ENCODE measurements around the gene LEF1. TPM values are rescaled to one million over a fixed set of nuclear protein-coding genes. Genes with fewer than 3 reads are reported as not detected.

Gene LEF1
- polyA plus RNA-seq, 1 donor (not counting 4 experiments of a cell fraction or from before 2014, with no cell fraction given) = 1.5 TPM

GRCh38 chr4:108168160-108168670 lies 517 bp downstream of the LEF1 start:
- DNase-seq (ENCODE audit: low read depth, low spot score) = no peak
- Histone ChIP-seq H3K27ac (ENCODE audit: control insufficient read depth, insufficient read depth, low read length) (no peak overlapping the region), H2AFZ (ENCODE audit: control insufficient read depth, low read length) (peak overlapping the region; percentile 60), H3K9me1 (ENCODE audit: control insufficient read depth, extremely low read depth, insufficient read depth, low read length) (no peaks in the 10 kb centered on the region), H3K9ac (ENCODE audit: control insufficient read depth, extremely low read depth, insufficient read depth, low read length) (no peak overlapping the region), H3K4me2 (ENCODE audit: control insufficient read depth, extremely low read depth, insufficient read depth, low read depth, low read length) (peak overlapping the region; percentile 76), H3K9me3 (ENCODE audit: control insufficient read depth, low read depth, low read length) (no peaks in the 10 kb centered on the region), H3K4me1 (ENCODE audit: control insufficient read depth, extremely low read depth, insufficient read depth, low read length) (peaks cover 3% of the 10 kb centered on the region), H3K27me3 (ENCODE audit: control insufficient read depth, extremely low read depth, insufficient read depth, low read length) (peaks cover 85% of the 10 kb centered on the region), H3K79me2 (ENCODE audit: control insufficient read depth, insufficient read depth, low read length) (no peaks in the 10 kb centered on the region), H3K4me3 (ENCODE audit: control insufficient read depth in 2 of 3, extremely low read depth in 1 of 3, insufficient read depth in 2 of 3, low read depth in 1 of 3, low read length in 3 of 3) (peak overlapping the region; percentile 33 to 74 (median 50)), H3K36me3 (ENCODE audit: control insufficient read depth in 2 of 2, extremely low read depth in 1 of 2, insufficient read depth in 2 of 2, low read length in 2 of 2) (no peaks in the 10 kb centered on the region), H4K20me1 (ENCODE audit: control insufficient read depth, extremely low read depth, insufficient read depth, low read length) (no peaks in the 10 kb centered on the region)
- TF ChIP-seq CTCF (optimal IDR thresholded peaks at IDR 0.05 in 1 of 3, IDR thresholded peaks at IDR 0.05 in 1 of 3, conservative IDR thresholded peaks at IDR 0.05 in 1 of 3; ENCODE audit: extremely low read depth in 1 of 3, insufficient read depth in 2 of 3, low read length in 3 of 3) (no peak), EZH2 (IDR thresholded peaks at IDR 0.05; ENCODE audit: low read length) (peak; percentile 76)
- dilution Hi-C loops (cut with MboI; ENCODE audit: extremely low pct_ligation_motif_present, low sequenced_read_pairs) = no loop called here
- no peak for FAIRE-seq

DNA sequence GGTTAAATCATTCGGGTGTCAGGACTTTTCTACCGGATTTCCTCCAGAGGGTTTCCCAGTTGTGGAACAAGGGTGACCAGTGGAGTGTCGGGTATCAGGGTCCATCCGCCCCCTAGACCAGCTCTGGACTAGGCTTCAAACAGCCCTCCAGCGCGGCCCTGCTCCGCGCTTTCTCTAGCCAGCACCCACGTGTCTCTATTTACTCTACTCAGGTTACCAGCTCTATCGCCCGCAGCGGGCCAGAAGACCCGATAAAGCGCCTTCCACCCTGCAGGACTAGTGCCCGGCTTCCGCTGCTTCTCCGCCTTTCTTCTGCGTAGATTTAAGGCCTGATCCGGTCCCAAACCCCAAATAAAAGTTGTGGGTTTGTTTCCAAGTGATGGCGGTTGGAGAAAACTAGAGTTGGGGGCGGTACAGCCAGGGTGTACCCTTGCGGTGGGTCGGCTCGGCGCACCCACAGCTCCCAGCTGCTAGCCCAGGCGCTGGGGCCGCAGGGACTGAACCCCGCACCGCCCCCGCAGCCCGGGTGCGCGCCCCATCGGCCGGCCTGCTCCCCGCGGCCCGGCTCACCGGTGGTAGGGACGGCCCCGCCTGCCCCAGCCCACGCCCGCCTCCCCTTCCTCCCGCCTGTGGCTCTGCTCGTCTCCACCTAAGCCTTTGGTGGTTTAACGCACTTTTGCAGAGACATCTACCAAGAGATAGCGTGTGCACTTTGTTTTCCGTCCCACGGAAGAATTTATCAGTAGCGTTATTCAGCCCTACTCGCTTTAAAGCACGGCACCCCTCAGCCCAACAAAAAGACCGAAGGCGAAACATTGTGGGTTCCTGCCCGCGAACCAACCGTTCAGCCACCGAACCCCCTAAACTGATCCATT lies 2.1 kb downstream of the LEF1 start:
- FAIRE-seq (no peak), DNase-seq (ENCODE audit: low read depth, low spot score) (no peak)
- Histone ChIP-seq H3K4me1 (ENCODE audit: control insufficient read depth, extremely low read depth, insufficient read depth, low read length) (no peaks in the 10 kb centered on the region), H3K9me1 (ENCODE audit: control insufficient read depth, extremely low read depth, insufficient read depth, low read length) (no peaks in the 10 kb centered on the region), H3K79me2 (ENCODE audit: control insufficient read depth, insufficient read depth, low read length) (no peaks in the 10 kb centered on the region), H2AFZ (ENCODE audit: control insufficient read depth, low read length) (no peak overlapping the region), H3K27me3 (ENCODE audit: control insufficient read depth, extremely low read depth, insufficient read depth, low read length) (peaks cover 75% of the 10 kb centered on the region), H3K27ac (ENCODE audit: control insufficient read depth, insufficient read depth, low read length) (no peak overlapping the region), H3K36me3 (ENCODE audit: control insufficient read depth in 2 of 2, extremely low read depth in 1 of 2, insufficient read depth in 2 of 2, low read length in 2 of 2) (no peaks in the 10 kb centered on the region), H3K4me3 (ENCODE audit: control insufficient read depth in 2 of 3, extremely low read depth in 1 of 3, insufficient read depth in 2 of 3, low read depth in 1 of 3, low read length in 3 of 3) (peak overlapping the region in 2 of 3 experiments; percentile 66 to 74), H3K9ac (ENCODE audit: control insufficient read depth, extremely low read depth, insufficient read depth, low read length) (no peak overlapping the region), H4K20me1 (ENCODE audit: control insufficient read depth, extremely low read depth, insufficient read depth, low read length) (no peaks in the 10 kb centered on the region), H3K4me2 (ENCODE audit: control insufficient read depth, extremely low read depth, insufficient read depth, low read depth, low read length) (peak overlapping the region; percentile 76), H3K9me3 (ENCODE audit: control insufficient read depth, low read depth, low read length) (no peaks in the 10 kb centered on the region)
- dilution Hi-C loops (cut with MboI; ENCODE audit: extremely low pct_ligation_motif_present, low sequenced_read_pairs) = no loop called here
- TF ChIP-seq CTCF (optimal IDR thresholded peaks at IDR 0.05 in 1 of 3, IDR thresholded peaks at IDR 0.05 in 1 of 3, conservative IDR thresholded peaks at IDR 0.05 in 1 of 3; ENCODE audit: extremely low read depth in 1 of 3, insufficient read depth in 2 of 3, low read length in 3 of 3) = no peak
- TF ChIP-seq EZH2 (IDR thresholded peaks at IDR 0.05; ENCODE audit: low read length) = peak; percentile 78
